Kidney tubule cell (primary cell): ENCODE data around the gene PARVB.

ENCODE experiments used
- DNase-seq: peaks from one replicate; pipeline ENCODE4 v3.0.0-alpha.2; 2018; ENCODE audit warnings: low spot score

The PARVB gene

GRCh38 chr22:44201665-44202064, 177.6 kb downstream of the PARVB start:
- DNase-seq, result no peak

GRCh38 chr22:44202261-44202789, 178.2 kb downstream of the PARVB start:
- no peak for DNase-seq

GRCh38 chr22:44203203-44203602, 179.1 kb downstream of the PARVB start:
- no peak for DNase-seq

- DNase-seq, result no peak
Measured at GRCh38 chr22:44204739-44205515, 180.8 kb downstream of the PARVB start.

GRCh38 chr22:44205516-44206329, 181.6 kb downstream of the PARVB start:
- no peak for DNase-seq

- DNase-seq, result no peak
Measured at GRCh38 chr22:44206330-44206645, 182.2 kb downstream of the PARVB start.

- no peak for DNase-seq
Measured at GRCh38 chr22:44206696-44207095, 182.6 kb downstream of the PARVB start.

GRCh38 chr22:44207173-44207980, 183.3 kb downstream of the PARVB start:
- no peak for DNase-seq

GRCh38 chr22:44207981-44208317, 183.8 kb downstream of the PARVB start:
- no peak for DNase-seq

GRCh38 chr22:44209343-44209742, 185.2 kb downstream of the PARVB start:
- no peak for DNase-seq

GRCh38 chr22:44210722-44211121, 186.6 kb downstream of the PARVB start:
- DNase-seq, result no peak

GRCh38 chr22:44211256-44211945, 187.3 kb downstream of the PARVB start:
- no peak for DNase-seq

GRCh38 chr22:44211946-44212930, 188.1 kb downstream of the PARVB start:
- DNase-seq, result no peak

- DNase-seq, result no peak
Measured at GRCh38 chr22:44212936-44213335, 188.8 kb downstream of the PARVB start.

- no peak for DNase-seq
Measured at GRCh38 chr22:44213489-44214043, 189.5 kb downstream of the PARVB start.

- DNase-seq, result no peak
Measured at GRCh38 chr22:44214187-44214586, 190.1 kb downstream of the PARVB start.

- no peak for DNase-seq
Measured at GRCh38 chr22:44214764-44215163, 190.7 kb downstream of the PARVB start.

GRCh38 chr22:44215287-44215686, 191.2 kb downstream of the PARVB start:
- DNase-seq, result no peak

GRCh38 chr22:44217346-44217745, 193.2 kb downstream of the PARVB start:
- DNase-seq, result no peak

- DNase-seq, result no peak
Measured at GRCh38 chr22:44218071-44218470, 194.0 kb downstream of the PARVB start.
